ENCODE data around the gene JAK3. TPM values are rescaled to one million over a fixed set of nuclear protein-coding genes. Genes with fewer than 3 reads are reported as not detected.
A peak's percentile ranks its signal among the peaks of the same experiment; 100 is the strongest.
"Not testable (repeated sequence)": the region's sequence is repeated elsewhere in the genome, so short reads cannot be mapped to it uniquely, and the experiment has no call there.

Gene JAK3
- total and polyA plus RNA-seq, 4 donors = 2.3 to 33.3 (median 9.0) TPM

DNA sequence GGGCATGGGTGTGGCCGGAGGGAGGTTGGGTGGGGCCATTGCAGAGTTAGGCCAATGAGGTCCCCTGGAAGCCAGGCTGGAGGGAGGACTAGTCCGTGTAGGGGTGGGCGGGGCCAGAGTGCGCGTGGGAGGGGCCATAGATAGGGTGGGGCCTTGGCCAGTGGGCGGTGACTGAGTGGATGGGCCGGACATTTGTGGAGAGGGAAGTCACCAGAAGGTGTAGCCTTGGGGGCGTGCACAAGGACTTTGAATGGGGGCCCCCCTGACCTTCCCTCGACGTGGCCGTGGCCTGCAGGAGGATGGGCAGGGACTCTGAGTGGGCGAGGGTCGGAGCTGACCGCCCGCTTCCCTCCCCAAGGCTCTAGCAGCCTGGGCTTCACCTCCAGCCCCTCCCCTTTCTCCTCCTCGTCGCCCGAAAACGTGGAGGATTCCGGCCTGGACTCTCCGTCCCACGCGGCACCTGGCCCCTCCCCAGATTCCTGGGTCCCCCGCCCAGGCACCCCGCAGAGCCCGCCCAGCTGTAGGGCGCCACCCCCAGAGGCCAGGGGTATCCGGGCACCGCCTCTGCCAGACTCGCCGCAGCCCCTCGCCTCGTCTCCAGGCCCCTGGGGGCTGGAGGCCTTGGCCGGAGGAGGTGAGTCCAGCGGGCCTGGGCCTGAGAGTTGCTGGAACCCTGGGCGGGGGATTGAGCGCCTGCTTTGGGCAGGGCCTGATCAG is 69.4 kb downstream of the JAK3 start:
- intact Hi-C loops (cut with DNase I) = loop anchor here in 1 of 2 donors (5.0 kb wide), 1 partner anchor 76 kb away; no protein-coding TSS in a partner anchor
- H3K4me3 ChIP-seq (ENCODE audit: low read length in 2 of 2) = no peak overlapping the region
- no peaks in the 10 kb centered on the region for H3K27me3 ChIP-seq (ENCODE audit: control insufficient read depth in 1 of 2, insufficient read depth in 2 of 2, low read length in 1 of 2)
- H3K36me3 ChIP-seq (ENCODE audit: control insufficient read depth in 1 of 2, insufficient read depth in 2 of 2, low read length in 1 of 2) = no peaks in the 10 kb centered on the region
- DNase-seq (peak; percentile 79 to 88), ATAC-seq (ENCODE audit: low FRiP score) (peak; percentile 53)
- WGBS, 2 donors = 3 to 6% methylated on average over 23 to 37 of the region's 37 CpGs
- no peaks in the 10 kb centered on the region for H3K4me1 ChIP-seq (ENCODE audit: control insufficient read depth in 1 of 2, insufficient read depth in 2 of 2, low read length in 2 of 2)
- no peak overlapping the region for H3K27ac ChIP-seq (ENCODE audit: low read depth in 1 of 2, low read length in 2 of 2)
- H3K9me3 ChIP-seq (ENCODE audit: control insufficient read depth, low read length) = no peaks in the 10 kb centered on the region

DNA sequence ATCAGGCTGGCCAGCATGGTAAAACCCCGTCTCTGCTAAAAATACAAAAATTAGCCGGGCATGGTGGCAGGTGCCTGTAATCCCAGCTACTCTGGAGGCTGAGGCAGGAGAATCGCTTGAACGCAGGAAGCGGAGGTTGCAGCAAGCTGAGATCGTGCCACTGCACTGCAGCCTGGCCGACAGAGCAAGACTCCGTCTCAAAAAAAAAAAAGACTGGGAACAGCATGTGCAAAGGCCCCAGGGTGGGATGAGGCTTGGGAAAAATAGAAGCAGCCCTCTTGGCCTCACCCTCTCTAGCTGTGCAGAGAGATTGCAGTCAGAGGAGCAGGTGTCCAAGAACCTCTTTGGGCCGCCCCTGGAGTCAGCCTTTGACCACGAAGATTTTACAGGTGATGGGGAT is 69.9 kb downstream of the JAK3 start:
- H3K4me3 ChIP-seq (ENCODE audit: low read length in 2 of 2); H3K4me1 ChIP-seq (ENCODE audit: control insufficient read depth in 1 of 2, insufficient read depth in 2 of 2, low read length in 2 of 2); DNase-seq; H3K27me3 ChIP-seq (ENCODE audit: control insufficient read depth in 1 of 2, insufficient read depth in 2 of 2, low read length in 1 of 2); H3K36me3 ChIP-seq (ENCODE audit: control insufficient read depth in 1 of 2, insufficient read depth in 2 of 2, low read length in 1 of 2); H3K27ac ChIP-seq (ENCODE audit: low read depth in 1 of 2, low read length in 2 of 2); ATAC-seq (ENCODE audit: low FRiP score); H3K9me3 ChIP-seq (ENCODE audit: control insufficient read depth, low read length): not testable (repeated sequence)
- WGBS, 2 donors = 72 to 73% methylated on average over 10 of the region's 10 CpGs
- intact Hi-C loops (cut with DNase I) = loop anchor here in 1 of 2 donors (5.0 kb wide), 1 partner anchor 76 kb away; no protein-coding TSS in a partner anchor

DNA sequence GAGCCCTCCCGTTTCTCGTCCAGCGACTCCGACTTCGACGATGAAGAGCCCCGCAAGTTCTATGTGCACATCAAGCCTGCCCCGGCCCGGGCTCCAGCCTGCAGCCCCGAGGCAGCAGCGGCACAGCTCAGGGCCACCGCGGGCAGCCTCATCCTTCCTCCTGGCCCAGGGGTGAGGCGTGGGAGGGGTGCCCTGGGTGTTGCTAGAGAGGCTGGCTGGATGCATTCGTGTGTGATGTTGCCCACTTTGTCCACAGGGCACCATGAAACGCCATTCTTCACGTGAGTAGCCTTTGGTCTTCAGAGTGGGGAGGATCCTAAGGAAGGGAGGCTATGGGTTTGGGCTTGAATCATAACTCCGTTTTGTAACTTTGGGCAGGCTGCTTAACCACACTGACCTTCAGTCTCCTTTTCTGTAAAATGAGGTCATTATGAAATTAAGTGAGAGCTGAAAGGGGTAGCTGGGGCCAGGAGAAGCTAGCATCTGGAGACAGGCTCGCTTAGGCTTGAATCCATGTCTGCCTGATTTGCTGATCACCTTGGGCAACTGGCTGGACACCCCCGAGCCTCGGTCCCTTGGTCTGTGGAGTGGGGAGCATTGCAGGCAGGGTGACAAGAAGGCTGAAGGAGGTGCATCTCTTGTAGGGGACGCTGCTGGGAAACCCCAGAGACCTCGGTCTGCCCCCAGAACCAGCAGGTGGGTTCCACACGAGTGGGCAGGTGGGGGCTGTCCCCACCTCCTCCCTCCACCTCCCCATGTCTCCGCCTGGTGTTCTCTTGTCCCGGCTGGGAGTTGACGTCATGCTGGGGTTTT is 71.6 kb downstream of the JAK3 start:
- DNase-seq (no peak), ATAC-seq (ENCODE audit: low FRiP score) (no peak)
- no peaks in the 10 kb centered on the region for H3K9me3 ChIP-seq (ENCODE audit: control insufficient read depth, low read length)
- no peaks in the 10 kb centered on the region for H3K27me3 ChIP-seq (ENCODE audit: control insufficient read depth in 1 of 2, insufficient read depth in 2 of 2, low read length in 1 of 2)
- H3K4me3 ChIP-seq (ENCODE audit: low read length in 2 of 2) = no peak overlapping the region
- intact Hi-C loops (cut with DNase I) = loop anchor here in 1 of 2 donors (5.0 kb wide), 1 partner anchor 74 kb away; no protein-coding TSS in a partner anchor
- no peaks in the 10 kb centered on the region for H3K36me3 ChIP-seq (ENCODE audit: control insufficient read depth in 1 of 2, insufficient read depth in 2 of 2, low read length in 1 of 2)
- 68 to 71% methylated on average over 27 of the region's 27 CpGs for WGBS, 2 donors
- no peak overlapping the region for H3K27ac ChIP-seq (ENCODE audit: low read depth in 1 of 2, low read length in 2 of 2)
- H3K4me1 ChIP-seq (ENCODE audit: control insufficient read depth in 1 of 2, insufficient read depth in 2 of 2, low read length in 2 of 2) = no peaks in the 10 kb centered on the region

DNA sequence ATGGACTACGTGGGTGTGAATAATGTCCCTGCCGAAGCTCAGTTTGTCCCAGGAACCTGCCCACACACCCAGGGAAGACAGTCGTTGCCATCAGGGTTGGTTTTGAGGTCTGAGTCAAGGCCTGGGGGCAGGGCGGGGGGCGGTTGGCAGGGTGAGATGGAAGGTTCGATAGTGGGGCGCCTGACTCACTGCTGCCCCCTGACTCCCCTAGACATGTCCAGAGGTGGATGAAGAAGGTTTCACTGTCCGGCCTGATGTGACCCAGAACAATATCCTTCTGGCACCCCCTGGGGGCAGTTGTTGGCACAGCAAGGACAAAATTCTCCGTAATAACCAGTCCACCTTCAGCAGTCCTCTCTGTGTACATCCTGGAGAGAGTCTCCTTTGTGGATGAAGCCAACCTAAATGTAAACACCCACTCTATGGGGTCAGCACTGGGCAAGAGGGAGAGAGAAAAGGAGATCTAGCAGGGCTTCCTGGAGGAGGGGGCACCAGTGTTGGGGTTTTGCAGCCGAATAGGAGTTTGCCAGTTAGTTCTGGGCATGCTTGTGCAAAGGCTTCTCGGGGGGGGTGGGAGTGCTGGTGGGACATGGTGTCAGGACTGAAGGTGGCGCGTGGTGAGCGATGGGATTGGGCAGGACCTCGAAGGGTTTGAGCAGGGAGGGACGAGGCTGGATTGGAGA is 72.4 kb downstream of the JAK3 start:
- intact Hi-C loops (cut with DNase I) = loop anchor here in 1 of 2 donors (5.0 kb wide), 1 partner anchor 73 kb away; no protein-coding TSS in a partner anchor
- no peaks in the 10 kb centered on the region for H3K9me3 ChIP-seq (ENCODE audit: control insufficient read depth, low read length)
- WGBS, 2 donors = 61 to 62% methylated on average over 16 of the region's 16 CpGs
- ATAC-seq (ENCODE audit: low FRiP score) = no peak
- no peaks in the 10 kb centered on the region for H3K27me3 ChIP-seq (ENCODE audit: control insufficient read depth in 1 of 2, insufficient read depth in 2 of 2, low read length in 1 of 2)
- no peak overlapping the region for H3K27ac ChIP-seq (ENCODE audit: low read depth in 1 of 2, low read length in 2 of 2)
- H3K36me3 ChIP-seq (ENCODE audit: control insufficient read depth in 1 of 2, insufficient read depth in 2 of 2, low read length in 1 of 2) = no peaks in the 10 kb centered on the region
- DNase-seq = no peak
- no peak overlapping the region for H3K4me3 ChIP-seq (ENCODE audit: low read length in 2 of 2)
- H3K4me1 ChIP-seq (ENCODE audit: control insufficient read depth in 1 of 2, insufficient read depth in 2 of 2, low read length in 2 of 2) = no peaks in the 10 kb centered on the region

Other genes starting within 250 kb of the JAK3 start
- gene UNC13A, start 159.6 kb downstream of the JAK3 start, total RNA-seq = 1 to 10 TPM; 2.4 to 2.8 TPM
- gene UNC13A, start 159.6 kb downstream of the JAK3 start, polyA plus RNA-seq = 1 to 10 TPM in 1 of 2 donors, under 1 TPM in 1; 0.38 to 1.3 TPM
- gene MAP1S, start 128.5 kb downstream of the JAK3 start, total RNA-seq = 10 to 100 TPM; 53.6 to 60.1 TPM
- gene MAP1S, start 128.5 kb downstream of the JAK3 start, polyA plus RNA-seq = 10 to 100 TPM in 1 of 2 donors, 1 to 10 TPM in 1; 9.9 to 18.9 TPM
- gene FCHO1, start 96.5 kb downstream of the JAK3 start, total RNA-seq = 1 to 10 TPM; 2.9 to 6.9 TPM
- gene FCHO1, start 96.5 kb downstream of the JAK3 start, polyA plus RNA-seq = 1 to 10 TPM; 1.5 to 1.6 TPM
- 1 to 10 TPM in 1 of 2 donors, under 1 TPM in 1; 0.42 to 1.9 TPM for gene B3GNT3, start 52.8 kb downstream of the JAK3 start, total RNA-seq
- gene B3GNT3, start 52.8 kb downstream of the JAK3 start, polyA plus RNA-seq = 1 to 10 TPM in 1 of 2 donors, not detected in 1; 4.5 TPM
- gene INSL3, start 26.5 kb downstream of the JAK3 start, total RNA-seq = not detected
- not detected for gene INSL3, start 26.5 kb downstream of the JAK3 start, polyA plus RNA-seq
- 1,000 to 10,000 TPM; 1,221 to 1,276 TPM for gene RPL18A, start 11.9 kb upstream of the JAK3 start, total RNA-seq
- 1,000 to 10,000 TPM; 2,303 to 3,237 TPM for gene RPL18A, start 11.9 kb upstream of the JAK3 start, polyA plus RNA-seq
- not detected for gene SLC5A5, start 24.0 kb upstream of the JAK3 start, total RNA-seq
- gene SLC5A5, start 24.0 kb upstream of the JAK3 start, polyA plus RNA-seq = under 1 TPM in 1 of 2 donors, not detected in 1; 0.03 TPM
- gene CCDC124, start 85.0 kb upstream of the JAK3 start, total RNA-seq = 10 to 100 TPM; 48.9 to 58.7 TPM
- 100 to 1,000 TPM; 123 to 162 TPM for gene CCDC124, start 85.0 kb upstream of the JAK3 start, polyA plus RNA-seq
- under 1 TPM in 1 of 2 donors, not detected in 1; 0.13 TPM for gene KCNN1, start 119.1 kb upstream of the JAK3 start, total RNA-seq
- gene KCNN1, start 119.1 kb upstream of the JAK3 start, polyA plus RNA-seq = under 1 TPM in 1 of 2 donors, not detected in 1; 0.13 TPM
- gene ARRDC2, start 160.2 kb upstream of the JAK3 start, total RNA-seq = 10 to 100 TPM; 40.6 to 60.5 TPM
- 100 to 1,000 TPM in 1 of 2 donors, 10 to 100 TPM in 1; 82.5 to 104 TPM for gene ARRDC2, start 160.2 kb upstream of the JAK3 start, polyA plus RNA-seq
- gene IL12RB1, start 239.0 kb upstream of the JAK3 start, total RNA-seq = 1 to 10 TPM; 1.7 to 2.6 TPM
- gene IL12RB1, start 239.0 kb upstream of the JAK3 start, polyA plus RNA-seq = under 1 TPM; 0.69 to 0.75 TPM
- 10 to 100 TPM; 21.5 to 25.2 TPM for gene MAST3, start 249.8 kb upstream of the JAK3 start, total RNA-seq
- gene MAST3, start 249.8 kb upstream of the JAK3 start, polyA plus RNA-seq = 10 to 100 TPM in 1 of 2 donors, 1 to 10 TPM in 1; 4.4 to 32.7 TPM

Measured in aorta (tissue), 5 donors.